Measurements from ENCODE around the gene TSSC4. TPM values are rescaled to one million over a fixed set of nuclear protein-coding genes. Genes with fewer than 3 reads are reported as not detected.

Gene TSSC4
- total and polyA plus RNA-seq, 2 of the 13 experiments (the other 11 are each of a cell fraction or from before 2014, with no cell fraction given) = 16.2 to 58.6 TPM

GRCh38 chr11:2420502-2421225, 20.1 kb downstream of the TSSC4 start (continued):
- TF ChIP-seq NONO (IDR thresholded peaks at IDR 0.05) (no peak), NONO (CRISPR knock-in tag; conservative IDR thresholded peaks at IDR 0.05) (peak; percentile 52; the same call in 1 of the 2 replicates), CREB1 (IDR thresholded peaks at IDR 0.05) (no peak), CREB1 (CRISPR knock-in tag; IDR thresholded peaks at IDR 0.05) (no peak), ZNF101 (CRISPR knock-in tag; IDR thresholded peaks at IDR 0.05; ENCODE audit: borderline replicate concordance, low read depth) (no peak), MXI1 (IDR thresholded peaks at IDR 0.05; ENCODE audit: borderline replicate concordance, low read depth, low read length) (no peak; the same call in 2 of the 3 replicates), ZNF687 (CRISPR knock-in tag; IDR thresholded peaks at IDR 0.05) (peak; percentile 75), ELF3 (CRISPR knock-in tag; IDR thresholded peaks at IDR 0.05) (no peak), SIX1 (CRISPR knock-in tag; IDR thresholded peaks at IDR 0.05; ENCODE audit: borderline replicate concordance) (no peak), DMAP1 (CRISPR knock-in tag; IDR thresholded peaks at IDR 0.05) (no peak), PAXIP1 (CRISPR knock-in tag; conservative IDR thresholded peaks at IDR 0.05) (no peak), NR0B2 (CRISPR knock-in tag; IDR thresholded peaks at IDR 0.05) (no peak), ZC3H4 (CRISPR knock-in tag; IDR thresholded peaks at IDR 0.05; ENCODE audit: borderline replicate concordance) (no peak), ATRX (CRISPR knock-in tag; IDR thresholded peaks at IDR 0.05; ENCODE audit: borderline replicate concordance) (no peak), KLF12 (CRISPR knock-in tag; IDR thresholded peaks at IDR 0.05; ENCODE audit: borderline replicate concordance) (peak; percentile 54; the same call in 1 of the 2 replicates), E2F5 (CRISPR knock-in tag; conservative IDR thresholded peaks at IDR 0.05) (no peak), KMT2A (CRISPR knock-in tag; IDR thresholded peaks at IDR 0.05) (no peak), ZNF280B (CRISPR knock-in tag; IDR thresholded peaks at IDR 0.05; ENCODE audit: borderline replicate concordance) (no peak), NRL (CRISPR knock-in tag; IDR thresholded peaks at IDR 0.05; ENCODE audit: borderline replicate concordance) (peak; percentile 17; the same call in 1 of the 2 replicates)

Measured in HepG2 (cell line).